GM12878 (cell line): ENCODE results near the gene YTHDF1. TPM values are rescaled to one million over a fixed set of nuclear protein-coding genes. Genes with fewer than 3 reads are reported as not detected.

Experiments used
- ATAC-seq: fragments of 200-7000 bp; cut with Tn5 transposase; 3 replicates; pipeline ENCODE4 v1.9.1; 2020; ENCODE audit warnings: mild to moderate bottlenecking, moderate library complexity
- BruUV-seq: library from RNA; stranded (reverse); fragments of 400-500 nt; replicated peaks from 2 replicates; lab custom pipeline; 2021; lab: Mats Ljungman, UMichigan
- CTCF ChIA-PET: fragments of 300-600 bp; sonication (Branson Sonifier 250); formaldehyde crosslinking; extraction: SDS; loops from one replicate; lab custom pipeline; 2021; ENCODE audit warnings: inconsistent platforms; lab: Yijun Ruan, JAX
- POLR2A ChIA-PET: fragments of 350-600 bp; formaldehyde crosslinking; extraction: SDS; loops from one replicate; lab custom pipeline; 2021; ENCODE audit warnings: inconsistent platforms; lab: Charles Lee
- RAD21 ChIA-PET: fragments of 300-600 bp; sonication (Branson Sonifier 250); formaldehyde crosslinking; loops from one replicate; lab custom pipeline; 2023; ENCODE audit warnings: antibody characterized with exemption; ENCODE audit not compliant: unreplicated experiment; lab: Charles Lee
- SMC1A ChIA-PET: fragments of 300-600 bp; sonication (Branson Sonifier 250); formaldehyde crosslinking; loops from one replicate; lab custom pipeline; 2023; ENCODE audit not compliant: unreplicated experiment, uncharacterized antibody; lab: Charles Lee
- DNase-seq: peaks from one replicate; pipeline ENCODE4 v3.0.0-alpha.2; 2011; ENCODE audit warnings: low read depth, low spot score
- FAIRE-seq: peaks from 3 replicates; lab custom pipeline; 2011; peaks lifted over from hg19 to GRCh38; lab: Jason Lieb, UNC
- H2AFZ ChIP-seq: 2 replicates; pipeline ENCODE4 v1.6.0; 2011; ENCODE audit warnings: low read depth, low read length, control low read depth; ENCODE audit not compliant: control insufficient read depth
- H3K27ac ChIP-seq: 2 replicates; pipeline ENCODE4 v1.5.1; 2011; ENCODE audit warnings: control low read depth; ENCODE audit not compliant: control insufficient read depth, insufficient read depth
- H3K27me3 ChIP-seq, 2 experiments: replicated peaks in 1 of 2; 2 replicates each; pipeline versions ENCODE4 v1.6.0 to v1.6.1; 2011; ENCODE audit warnings: low read length in 1 of 2; ENCODE audit not compliant: control insufficient read depth in 2 of 2, insufficient read depth in 2 of 2
- H3K36me3 ChIP-seq, 2 experiments: 2 replicates each; pipeline ENCODE4 v1.5.1; 2011; ENCODE audit warnings: low read length in 1 of 2; ENCODE audit not compliant: control insufficient read depth in 2 of 2, insufficient read depth in 2 of 2
- H3K4me1 ChIP-seq: 2 replicates; pipeline ENCODE4 v1.6.1; 2011; ENCODE audit warnings: mild to moderate bottlenecking, low read length, moderate library complexity, mixed read lengths; ENCODE audit not compliant: control insufficient read depth, insufficient read depth
- H3K4me2 ChIP-seq: 2 replicates; pipeline ENCODE4 v1.6.0; 2011; ENCODE audit warnings: control low read depth; ENCODE audit not compliant: control insufficient read depth, insufficient read depth
- H3K4me3 ChIP-seq: fragments of 200-600 bp; sonication (generic); 2 replicates; pipeline ENCODE4 v1.5.1; 2016
- H3K79me2 ChIP-seq: 2 replicates; pipeline ENCODE4 v1.6.0; 2011; ENCODE audit warnings: low read length; ENCODE audit not compliant: control insufficient read depth, insufficient read depth
- H3K9ac ChIP-seq: 2 replicates; pipeline ENCODE4 v1.8.0; 2011; ENCODE audit warnings: low read length, control low read depth, mixed read lengths; ENCODE audit not compliant: control insufficient read depth, insufficient read depth
- H3K9me3 ChIP-seq: replicated peaks from 3 replicates; pipeline ENCODE4 v1.5.1; 2011; ENCODE audit warnings: mild to moderate bottlenecking, low read length; ENCODE audit not compliant: control insufficient read depth, insufficient read depth
- H4K20me1 ChIP-seq: 2 replicates; pipeline ENCODE4 v1.6.0; 2011; ENCODE audit not compliant: control insufficient read depth, insufficient read depth
- CHD1 ChIP-seq: IDR thresholded peaks from 2 replicates; pipeline ENCODE4 v1.6.1; 2012; ENCODE audit warnings: low read depth, low read length, improper control_type of control experiment
- ETV6 ChIP-seq, 2 experiments: fragments of 450-650 bp in 1 of 2; IDR thresholded peaks in 1 of 2; conservative IDR thresholded peaks in 1 of 2; 2 replicates each; pipeline ENCODE4 v1.6.1; 2014; ENCODE audit warnings: antibody characterized with exemption in 1 of 2, borderline replicate concordance in 1 of 2, low read depth in 1 of 2, mild to moderate bottlenecking in 1 of 2, moderate library complexity in 1 of 2
- GABPA ChIP-seq: IDR thresholded peaks from 2 replicates; pipeline ENCODE4 v1.6.1; 2014; ENCODE audit warnings: antibody characterized with exemption, low read depth, mild to moderate bottlenecking, inconsistent platforms
- MEF2A ChIP-seq: IDR thresholded peaks from 2 replicates; pipeline ENCODE4 v1.6.1; 2011; ENCODE audit warnings: low read depth, mild to moderate bottlenecking, low read length, moderate library complexity; ENCODE audit not compliant: insufficient read depth
- NBN ChIP-seq: fragments of 450-650 bp; IDR thresholded peaks from 2 replicates; pipeline ENCODE4 v1.6.1; 2016
- NR2C1 ChIP-seq: fragments of 450-650 bp; IDR thresholded peaks from 2 replicates; pipeline ENCODE4 v1.6.1; 2017; ENCODE audit warnings: antibody characterized with exemption, mild to moderate bottlenecking, moderate library complexity
- SREBF1 ChIP-seq: IDR thresholded peaks from 2 replicates; pipeline ENCODE4 v1.6.1; 2012; ENCODE audit warnings: mild to moderate bottlenecking, low read length
- SREBF2 ChIP-seq: IDR thresholded peaks from 2 replicates; pipeline ENCODE4 v1.6.1; 2012; ENCODE audit warnings: mild to moderate bottlenecking, low read length
- ZSCAN29 ChIP-seq: fragments of 450-650 bp; IDR thresholded peaks from 2 replicates; pipeline ENCODE4 v1.6.1; 2017; ENCODE audit warnings: mild to moderate bottlenecking, moderate library complexity
- WGBS: methylation state at CpG from one replicate; pipeline ENCODE4 v1.1.6; 2016; ENCODE audit warnings: low lambda C conversion rate; ENCODE audit not compliant: insufficient replicate concordance, insufficient coverage; ENCODE audit errors: missing lambda C conversion rate; 5-methylcytosine and 5-hydroxymethylcytosine counted together
- in situ Hi-C: fragments of 300-500 bp; cut with MboI; formaldehyde crosslinking; loops from 9 replicates; pipeline ENCODE4 v1.14.3; 2018; ENCODE audit warnings: mixed read lengths
- intact Hi-C: fragments of 100-400 bp; cut with micrococcal nuclease; formaldehyde crosslinking; loops from one replicate; pipeline ENCODE4 v1.14.2; 2022; ENCODE audit not compliant: unreplicated experiment
- polyA plus RNA-seq, 11 experiments: library from polyadenylated mRNA; depleted of rRNA in 4 of 11; unstranded in 6 of 11; stranded (reverse) in 5 of 11; fragments of >200 nt; fragmentation: Nextera tagmentation in 4 of 11; fragmentation: Illumina TruSeq in 1 of 11; extraction: Ambion mirVana in 4 of 11; extraction: Trizol in 1 of 11; gene quantifications; 1 replicate in 1 of 11; 2 replicates in 10 of 11; pipeline versions ENCODE4 v1.2.1 to v1.2.3, GENCODE V29; 2011 to 2016; ENCODE audit warnings: inconsistent platforms in 2 of 11, missing spikeins in 2 of 11, low read depth in 1 of 11
- total RNA-seq, 4 experiments: library from RNA; depleted of rRNA in 3 of 4; stranded (reverse); fragments of >200 nt in 3 of 4; fragmentation: Illumina TruSeq in 1 of 4; extraction: Trizol in 1 of 4; gene quantifications; 2 replicates each; pipeline versions ENCODE4 v1.2.1 to v1.2.3, GENCODE V29; 2013 to 2021
- TF ChIP-seq, protein P1 (sequence below): fragments of 150-350 bp; IDR thresholded peaks from 2 replicates; pipeline ENCODE4 v1.6.1; 2016; ENCODE audit warnings: low read depth, low read length
- TF ChIP-seq, protein P2 (sequence below): fragments of 450-650 bp; IDR thresholded peaks from 2 replicates; pipeline ENCODE4 v1.6.1; 2017; ENCODE audit warnings: antibody characterized with exemption, mild to moderate bottlenecking, moderate library complexity

Gene YTHDF1
- total and polyA plus RNA-seq, 10 of the 15 experiments (the other 5 are each of a cell fraction or from before 2014, with no cell fraction given): 4.6 to 37.8 (median 20.5) TPM

DNA sequence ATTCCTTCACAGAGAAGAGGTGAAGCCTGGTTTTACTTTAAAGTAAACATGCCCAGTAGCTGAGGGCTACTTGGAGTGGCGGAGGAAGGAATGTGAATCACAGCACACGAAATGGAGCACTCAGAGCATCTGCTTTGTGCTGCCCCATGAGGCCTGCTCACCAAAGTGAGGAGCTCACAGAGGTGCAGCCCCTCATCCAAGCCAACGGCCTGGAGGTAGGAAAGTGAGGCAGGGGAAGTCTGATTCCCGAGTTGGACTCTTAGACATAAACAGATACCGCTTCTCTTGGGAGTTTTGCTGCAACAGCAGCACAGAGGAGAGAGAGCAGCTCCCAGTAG, 3.6 kb downstream of the YTHDF1 start:
- peaks cover 9% of the 10 kb centered on the region for H4K20me1 ChIP-seq
- FAIRE-seq (no peak), DNase-seq (no peak), ATAC-seq (no peak)
- peaks cover 48% of the 10 kb centered on the region for H3K79me2 ChIP-seq
- intact Hi-C loops: no loop called here
- H3K9me3 ChIP-seq: no peaks in the 10 kb centered on the region
- no peak overlapping the region for H2AFZ ChIP-seq
- H3K4me2 ChIP-seq: 0 out of 2 replicates have a peak overlapping the region, but pooled peaks have one; percentile 23
- H3K27me3 ChIP-seq: no peaks in the 10 kb centered on the region
- 96% methylated on average over 5 of the region's 5 CpGs for WGBS
- H3K36me3 ChIP-seq: peaks cover 13 to 21% of the 10 kb centered on the region in 2 experiments
- H3K4me3 ChIP-seq: peak overlapping the region; percentile 15; the same call in 1 of the 2 replicates
- no peak overlapping the region for H3K9ac ChIP-seq
- ChIA-PET CTCF (interaction anchor here (0.6 to 1.8 kb wide), 4 partner anchors 11 to 170 kb away, joined by 3 to 6 read pairs (median 4); no protein-coding TSS in a partner anchor), POLR2A (no interaction called here), RAD21 (interaction anchor here (1.0 kb wide), 1 partner anchor 11 kb away, joined by 3 read pairs; no protein-coding TSS in a partner anchor), SMC1A (interaction anchor here (0.6 kb wide), 1 partner anchor 872 kb away, joined by 4 read pairs; no protein-coding TSS in a partner anchor)
- H3K4me1 ChIP-seq: peaks cover 15% of the 10 kb centered on the region
- BruUV-seq: no TSS peak
- TF ChIP-seq NR2C1 (no peak), SREBF2 (no peak), GABPA (no peak)
- in situ Hi-C loops: no loop called here
- no peak overlapping the region for H3K27ac ChIP-seq

GRCh38 chr20:63210011-63210605, 5.8 kb downstream of the YTHDF1 start:
- Histone ChIP-seq H3K36me3 (peaks cover 22 to 27% of the 10 kb centered on the region in 2 experiments), H3K9me3 (no peaks in the 10 kb centered on the region), H3K27me3 (no peaks in the 10 kb centered on the region), H4K20me1 (peaks cover 9% of the 10 kb centered on the region), H3K9ac (no peak overlapping the region), H3K79me2 (peaks cover 44% of the 10 kb centered on the region), H3K4me2 (no peak overlapping the region), H3K4me1 (peaks cover 7% of the 10 kb centered on the region; the same call in 1 of the 2 replicates), H2AFZ (no peak overlapping the region), H3K27ac (no peak overlapping the region), H3K4me3 (no peak overlapping the region)
- ChIA-PET POLR2A (no interaction called here), CTCF (no interaction called here), SMC1A (no interaction called here), RAD21 (no interaction called here)
- ATAC-seq: peak; percentile 43
- intact Hi-C loops (no loop called here), in situ Hi-C loops (no loop called here)
- BruUV-seq: no TSS peak
- DNase-seq: no peak
- FAIRE-seq: no peak
- 83% methylated on average over 11 of the region's 11 CpGs for WGBS
- no peak for TF ChIP-seq MEF2A
- TF ChIP-seq ETV6 (conservative IDR thresholded peaks at IDR 0.05 in 1 of 2, IDR thresholded peaks at IDR 0.05 in 1 of 2; ENCODE audit: borderline replicate concordance in 1 of 2, low read depth in 1 of 2): no peak
- TF ChIP-seq SREBF1: no peak
- TF ChIP-seq, protein P1, sequence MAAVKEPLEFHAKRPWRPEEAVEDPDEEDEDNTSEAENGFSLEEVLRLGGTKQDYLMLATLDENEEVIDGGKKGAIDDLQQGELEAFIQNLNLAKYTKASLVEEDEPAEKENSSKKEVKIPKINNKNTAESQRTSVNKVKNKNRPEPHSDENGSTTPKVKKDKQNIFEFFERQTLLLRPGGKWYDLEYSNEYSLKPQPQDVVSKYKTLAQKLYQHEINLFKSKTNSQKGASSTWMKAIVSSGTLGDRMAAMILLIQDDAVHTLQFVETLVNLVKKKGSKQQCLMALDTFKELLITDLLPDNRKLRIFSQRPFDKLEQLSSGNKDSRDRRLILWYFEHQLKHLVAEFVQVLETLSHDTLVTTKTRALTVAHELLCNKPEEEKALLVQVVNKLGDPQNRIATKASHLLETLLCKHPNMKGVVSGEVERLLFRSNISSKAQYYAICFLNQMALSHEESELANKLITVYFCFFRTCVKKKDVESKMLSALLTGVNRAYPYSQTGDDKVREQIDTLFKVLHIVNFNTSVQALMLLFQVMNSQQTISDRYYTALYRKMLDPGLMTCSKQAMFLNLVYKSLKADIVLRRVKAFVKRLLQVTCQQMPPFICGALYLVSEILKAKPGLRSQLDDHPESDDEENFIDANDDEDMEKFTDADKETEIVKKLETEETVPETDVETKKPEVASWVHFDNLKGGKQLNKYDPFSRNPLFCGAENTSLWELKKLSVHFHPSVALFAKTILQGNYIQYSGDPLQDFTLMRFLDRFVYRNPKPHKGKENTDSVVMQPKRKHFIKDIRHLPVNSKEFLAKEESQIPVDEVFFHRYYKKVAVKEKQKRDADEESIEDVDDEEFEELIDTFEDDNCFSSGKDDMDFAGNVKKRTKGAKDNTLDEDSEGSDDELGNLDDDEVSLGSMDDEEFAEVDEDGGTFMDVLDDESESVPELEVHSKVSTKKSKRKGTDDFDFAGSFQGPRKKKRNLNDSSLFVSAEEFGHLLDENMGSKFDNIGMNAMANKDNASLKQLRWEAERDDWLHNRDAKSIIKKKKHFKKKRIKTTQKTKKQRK: no peak
- TF ChIP-seq NBN: no peak
- TF ChIP-seq, protein P2, sequence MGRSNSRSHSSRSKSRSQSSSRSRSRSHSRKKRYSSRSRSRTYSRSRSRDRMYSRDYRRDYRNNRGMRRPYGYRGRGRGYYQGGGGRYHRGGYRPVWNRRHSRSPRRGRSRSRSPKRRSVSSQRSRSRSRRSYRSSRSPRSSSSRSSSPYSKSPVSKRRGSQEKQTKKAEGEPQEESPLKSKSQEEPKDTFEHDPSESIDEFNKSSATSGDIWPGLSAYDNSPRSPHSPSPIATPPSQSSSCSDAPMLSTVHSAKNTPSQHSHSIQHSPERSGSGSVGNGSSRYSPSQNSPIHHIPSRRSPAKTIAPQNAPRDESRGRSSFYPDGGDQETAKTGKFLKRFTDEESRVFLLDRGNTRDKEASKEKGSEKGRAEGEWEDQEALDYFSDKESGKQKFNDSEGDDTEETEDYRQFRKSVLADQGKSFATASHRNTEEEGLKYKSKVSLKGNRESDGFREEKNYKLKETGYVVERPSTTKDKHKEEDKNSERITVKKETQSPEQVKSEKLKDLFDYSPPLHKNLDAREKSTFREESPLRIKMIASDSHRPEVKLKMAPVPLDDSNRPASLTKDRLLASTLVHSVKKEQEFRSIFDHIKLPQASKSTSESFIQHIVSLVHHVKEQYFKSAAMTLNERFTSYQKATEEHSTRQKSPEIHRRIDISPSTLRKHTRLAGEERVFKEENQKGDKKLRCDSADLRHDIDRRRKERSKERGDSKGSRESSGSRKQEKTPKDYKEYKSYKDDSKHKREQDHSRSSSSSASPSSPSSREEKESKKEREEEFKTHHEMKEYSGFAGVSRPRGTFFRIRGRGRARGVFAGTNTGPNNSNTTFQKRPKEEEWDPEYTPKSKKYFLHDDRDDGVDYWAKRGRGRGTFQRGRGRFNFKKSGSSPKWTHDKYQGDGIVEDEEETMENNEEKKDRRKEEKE: no peak
- TF ChIP-seq ZSCAN29: no peak
- no peak for TF ChIP-seq CHD1
